ENCODE measurements around the gene ATXN7.

DNA sequence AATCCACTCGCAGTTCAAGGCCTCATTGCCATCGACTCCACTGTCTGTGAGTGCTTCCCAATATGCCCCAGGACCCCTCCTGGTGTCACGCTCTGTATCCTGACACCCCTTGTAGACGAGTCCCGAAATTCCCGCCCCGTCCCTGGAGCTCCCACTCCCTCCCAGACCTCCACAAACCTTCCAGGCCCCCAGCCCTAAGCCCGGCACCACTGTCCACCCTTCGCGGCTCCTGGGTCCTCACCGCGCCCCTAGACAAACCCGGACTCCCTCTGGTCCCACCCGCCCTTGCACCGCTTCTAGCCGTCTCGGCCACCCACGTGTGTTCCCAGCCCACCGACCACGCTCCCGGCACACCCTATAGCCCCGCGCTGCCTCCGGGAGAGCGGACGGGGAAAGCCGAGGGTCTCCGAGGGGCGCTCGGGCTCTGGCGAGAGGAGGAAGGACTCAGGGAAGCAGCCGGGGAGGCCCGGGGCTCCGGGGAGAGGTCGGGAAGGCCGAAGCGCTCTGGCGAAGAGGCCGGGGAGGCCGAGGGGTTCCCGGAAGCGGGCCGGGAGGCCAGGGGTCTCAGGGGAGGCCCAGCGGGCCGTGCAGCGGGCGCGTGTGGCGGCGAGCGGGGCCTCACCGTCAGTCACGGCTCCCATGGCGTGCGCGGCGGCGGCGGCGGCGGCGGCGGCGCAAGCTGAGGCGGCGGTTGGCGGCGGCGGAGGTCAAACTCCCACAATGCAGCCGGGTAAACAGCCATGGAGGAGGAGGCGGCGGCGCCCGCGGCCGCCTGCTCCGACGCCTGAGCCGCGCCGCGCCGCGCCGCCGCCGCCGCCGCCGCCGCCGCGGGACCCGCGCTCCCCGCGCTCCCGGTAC, at the start of gene ATXN7, which contains the start of gene THOC7:
- TF ChIP-seq, protein P1, sequence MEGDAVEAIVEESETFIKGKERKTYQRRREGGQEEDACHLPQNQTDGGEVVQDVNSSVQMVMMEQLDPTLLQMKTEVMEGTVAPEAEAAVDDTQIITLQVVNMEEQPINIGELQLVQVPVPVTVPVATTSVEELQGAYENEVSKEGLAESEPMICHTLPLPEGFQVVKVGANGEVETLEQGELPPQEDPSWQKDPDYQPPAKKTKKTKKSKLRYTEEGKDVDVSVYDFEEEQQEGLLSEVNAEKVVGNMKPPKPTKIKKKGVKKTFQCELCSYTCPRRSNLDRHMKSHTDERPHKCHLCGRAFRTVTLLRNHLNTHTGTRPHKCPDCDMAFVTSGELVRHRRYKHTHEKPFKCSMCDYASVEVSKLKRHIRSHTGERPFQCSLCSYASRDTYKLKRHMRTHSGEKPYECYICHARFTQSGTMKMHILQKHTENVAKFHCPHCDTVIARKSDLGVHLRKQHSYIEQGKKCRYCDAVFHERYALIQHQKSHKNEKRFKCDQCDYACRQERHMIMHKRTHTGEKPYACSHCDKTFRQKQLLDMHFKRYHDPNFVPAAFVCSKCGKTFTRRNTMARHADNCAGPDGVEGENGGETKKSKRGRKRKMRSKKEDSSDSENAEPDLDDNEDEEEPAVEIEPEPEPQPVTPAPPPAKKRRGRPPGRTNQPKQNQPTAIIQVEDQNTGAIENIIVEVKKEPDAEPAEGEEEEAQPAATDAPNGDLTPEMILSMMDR (IDR thresholded peaks at IDR 0.05; ENCODE audit: low read length), result no peak
- TF ChIP-seq EZH2phosphoT487 (IDR thresholded peaks at IDR 0.05; ENCODE audit: low read length), result no peak

All from MM.1S (cell line).